Loucy (cell line): ENCODE results near the gene TRUB2.

Source experiments
- CTCF ChIP-seq: fragments of 200-600 bp; sonication (generic); conservative IDR thresholded peaks from 2 replicates; pipeline ENCODE4 v1.5.1; 2014; ENCODE audit warnings: mild to moderate bottlenecking, antibody characterized with exemption, low read length
- EZH2phosphoT487 ChIP-seq: fragments of 200-600 bp; IDR thresholded peaks from 2 replicates; pipeline ENCODE4 v1.6.1; 2018; ENCODE audit warnings: antibody characterized with exemption, mild to moderate bottlenecking, moderate library complexity, borderline replicate concordance

GRCh38 chr9:128316421-128316820, 5.8 kb downstream of the TRUB2 start:
- TF ChIP-seq CTCF (no peak), EZH2phosphoT487 (no peak)
